Measurements from ENCODE around the gene IKZF3.

- TF ChIP-seq POLR2A (IDR thresholded peaks at IDR 0.05; ENCODE audit: low read depth, low read length) (peak; percentile 47), POLR2AphosphoS5 (IDR thresholded peaks at IDR 0.05; ENCODE audit: low read depth, low read length) (0 out of 2 replicates have a peak, but pooled peaks have one; percentile 21)
These were observed 110.5 kb downstream of the IKZF3 start for GRCh38 chr17:39753514-39754160.
